DMS153 treated with DMSO at 0.1 percent for 48 hours (cell line): Measurements from ENCODE around the gene HRC.
"Not testable (repeated sequence)": the region's sequence is repeated elsewhere in the genome, so short reads cannot be mapped to it uniquely, and the experiment has no call there.

Experiments used
- DNase-seq: peaks from one replicate; lab custom pipeline; 2025; ENCODE audit not compliant: unreplicated experiment; lab: John Stamatoyannopoulos, UW

Gene HRC

DNA sequence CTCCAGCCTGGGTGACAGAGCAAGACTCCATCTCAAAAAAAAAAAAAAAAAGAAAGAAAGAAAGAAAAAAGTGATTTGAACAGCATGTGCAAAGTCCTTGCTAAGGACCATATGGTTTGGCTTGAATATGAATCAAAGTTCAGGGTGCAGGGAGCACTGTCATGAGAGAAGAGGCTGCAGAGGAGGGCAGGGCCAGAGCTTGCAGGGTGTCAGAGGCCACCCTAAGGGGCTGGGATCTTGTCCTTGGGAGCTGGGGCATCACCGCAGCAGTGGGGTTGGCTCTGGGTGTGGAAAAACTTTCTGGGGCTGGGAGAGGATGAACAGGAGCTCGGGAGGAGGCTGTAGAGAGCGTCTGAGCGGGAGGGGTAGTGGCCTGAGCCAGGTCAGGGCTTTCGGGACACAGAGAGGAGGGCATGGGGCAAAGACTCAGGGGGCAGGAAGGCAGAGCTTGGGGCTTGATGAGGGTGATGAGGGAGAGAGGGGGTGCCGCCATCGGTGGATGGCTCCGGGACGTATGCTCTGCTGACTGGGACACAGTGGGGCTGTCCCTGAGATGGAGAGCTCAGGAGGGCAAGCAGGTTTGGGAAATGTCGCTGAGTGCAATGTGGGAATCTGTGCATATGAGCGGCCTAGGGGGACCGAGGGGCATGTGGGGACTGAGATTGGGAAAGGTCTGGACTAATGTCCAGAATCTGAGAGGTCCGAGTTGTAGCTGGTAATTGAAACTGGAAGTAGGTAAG lies 5.4 kb upstream of the HRC start:
- DNase-seq = no peak

DNA sequence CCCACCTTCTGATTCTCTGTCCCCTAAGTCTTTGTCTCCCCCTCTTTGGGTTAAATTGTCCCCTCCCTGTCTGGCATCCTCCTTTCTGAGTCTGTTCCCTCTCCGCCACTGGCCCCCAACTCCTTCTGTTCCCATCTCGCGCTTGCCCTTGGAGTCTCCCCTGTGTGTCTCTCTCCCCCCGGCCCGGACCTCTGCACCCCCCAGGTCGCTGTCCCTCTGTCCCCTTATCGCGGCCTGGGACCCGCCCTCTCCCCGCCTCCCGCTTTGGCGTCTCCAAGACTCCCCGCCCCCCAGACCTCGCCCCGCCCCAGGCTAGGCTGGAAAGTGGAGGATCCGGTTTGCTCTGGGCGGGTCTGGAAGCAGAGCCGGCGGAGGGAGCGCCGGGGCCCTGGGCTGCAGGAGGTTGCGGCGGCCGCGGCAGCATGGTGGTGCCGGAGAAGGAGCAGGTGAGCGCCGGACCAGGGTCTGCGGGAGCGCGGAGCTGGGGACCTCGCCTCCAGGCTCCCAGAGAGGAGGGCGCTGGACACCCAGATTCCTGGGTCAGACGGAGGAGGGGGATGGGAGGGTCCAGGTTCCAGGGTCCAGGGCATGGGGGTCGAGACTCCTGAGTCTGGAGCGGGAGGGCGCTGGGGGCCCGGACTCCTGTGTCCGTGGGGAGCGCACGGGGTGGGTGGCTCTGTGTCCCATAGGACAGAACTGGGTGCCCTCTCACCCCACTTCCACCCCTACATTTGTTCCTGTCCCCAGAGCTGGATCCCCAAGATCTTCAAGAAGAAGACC lies 2.4 kb upstream of the HRC start, which contains the start of gene TRPM4:
TRPM4 (plus strand) TSS at position 348 of the 780 bp plus-strand sequence; CDS start at position 423, 75 bp downstream.
- peak; percentile 56 for DNase-seq

DNA sequence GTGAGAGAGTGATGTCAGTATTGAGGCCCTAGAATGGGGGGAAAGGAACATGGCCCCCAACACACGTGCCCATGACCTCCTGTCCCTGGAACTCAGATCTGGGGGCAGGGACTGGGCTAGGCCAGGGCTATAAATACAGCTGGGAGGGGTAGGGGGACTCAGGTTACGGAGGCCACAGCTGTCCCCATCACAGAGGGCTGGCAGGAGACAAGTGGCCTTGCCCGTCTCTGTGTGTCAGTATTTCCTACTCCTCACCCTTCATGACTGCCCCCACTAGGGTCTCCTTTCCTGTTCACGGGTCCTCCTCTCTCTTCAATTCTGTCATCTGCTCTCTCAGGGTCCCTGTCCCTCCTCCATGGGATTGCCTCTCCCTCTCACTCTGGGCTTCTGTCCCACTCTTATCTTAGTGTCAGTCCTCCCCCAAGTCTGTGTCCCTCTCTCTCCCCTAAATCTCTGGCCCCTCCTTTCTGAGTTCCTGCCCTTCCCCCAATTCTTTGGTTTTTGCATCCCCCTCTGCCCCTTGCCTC lies 687 bp upstream of the HRC start:
- no peak for DNase-seq

DNA sequence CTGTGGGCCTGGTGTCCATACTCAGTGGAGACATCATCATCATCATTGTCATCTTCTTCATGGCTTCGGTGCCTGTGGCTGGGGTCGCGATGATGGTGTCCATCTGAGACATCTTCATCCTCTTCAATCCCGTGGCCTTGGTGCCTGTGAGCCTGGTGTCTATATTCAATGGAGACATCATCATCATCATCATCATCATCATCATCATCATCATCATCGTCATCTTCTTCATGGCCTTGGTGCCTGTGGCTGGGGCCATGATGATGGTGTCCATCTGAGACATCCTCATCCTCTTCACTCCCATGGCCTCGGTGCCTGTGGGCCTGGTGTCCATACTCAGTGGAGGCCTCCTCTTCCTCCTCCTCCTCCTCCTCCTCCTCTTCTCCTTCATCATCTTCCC lies 917 bp downstream of the HRC start:
- no peak for DNase-seq

DNA sequence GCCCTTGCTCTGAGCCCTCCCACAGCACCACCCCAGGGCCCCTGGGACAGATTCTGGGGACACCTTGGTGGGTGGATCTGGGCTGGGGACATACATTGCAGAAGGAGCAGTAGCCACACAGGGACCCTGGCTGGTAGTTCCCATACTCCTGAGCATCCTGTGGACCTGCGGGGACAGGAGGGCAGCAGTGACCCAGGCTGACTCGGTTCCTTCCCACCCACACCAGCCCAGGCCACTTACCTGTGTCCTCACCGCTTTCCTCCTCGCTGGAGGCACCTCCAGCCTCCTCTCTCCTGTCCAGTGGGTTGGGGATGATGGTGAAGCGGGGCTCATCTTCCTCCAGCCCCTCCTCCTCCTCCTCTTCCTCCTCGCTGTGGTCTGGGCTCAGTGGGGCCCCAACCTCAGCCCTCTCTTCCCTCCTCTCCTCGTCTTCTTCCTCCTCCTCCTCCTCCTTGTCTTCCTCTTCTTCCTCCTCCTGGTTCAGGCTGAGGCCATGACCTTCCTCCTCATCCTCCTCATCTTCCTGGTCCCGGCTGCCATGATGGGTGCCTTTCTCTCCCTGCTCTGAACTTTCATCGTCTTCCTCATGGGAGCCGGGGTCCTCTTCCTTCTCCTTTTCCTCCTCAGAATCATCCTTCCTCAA lies 1.9 kb downstream of the HRC start:
- no peak for DNase-seq

DNA sequence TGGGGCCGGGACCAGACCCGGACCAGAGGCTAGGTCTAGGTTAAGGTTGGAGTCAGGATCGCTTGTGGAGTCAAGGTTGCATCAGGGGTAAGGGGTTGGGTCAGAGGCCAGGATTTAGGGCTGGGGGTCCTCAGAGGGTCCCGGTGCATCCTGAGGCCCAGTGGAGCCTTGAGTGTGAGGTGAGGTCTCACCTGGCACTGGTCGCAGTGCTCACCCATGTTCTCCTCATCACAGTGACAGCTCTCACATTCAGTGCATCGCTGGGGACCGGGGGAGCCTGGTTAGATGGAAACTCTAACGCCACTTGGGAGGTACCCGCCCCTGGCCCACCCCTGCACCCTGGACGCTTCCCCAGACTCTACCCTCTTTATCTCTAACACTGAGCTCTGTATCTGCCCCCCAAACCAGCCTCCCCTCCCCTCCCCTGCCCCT lies 3.1 kb downstream of the HRC start:
- DNase-seq = no peak

GRCh38 chr19:49151267-49152118 lies 3.7 kb downstream of the HRC start:
- peak; percentile 97 for DNase-seq

GRCh38 chr19:49150944-49151243 lies 4.3 kb downstream of the HRC start:
- DNase-seq = no peak

- peak; percentile 71 for DNase-seq
Observed at GRCh38 chr19:49150106-49150943, 4.9 kb downstream of the HRC start.

DNA sequence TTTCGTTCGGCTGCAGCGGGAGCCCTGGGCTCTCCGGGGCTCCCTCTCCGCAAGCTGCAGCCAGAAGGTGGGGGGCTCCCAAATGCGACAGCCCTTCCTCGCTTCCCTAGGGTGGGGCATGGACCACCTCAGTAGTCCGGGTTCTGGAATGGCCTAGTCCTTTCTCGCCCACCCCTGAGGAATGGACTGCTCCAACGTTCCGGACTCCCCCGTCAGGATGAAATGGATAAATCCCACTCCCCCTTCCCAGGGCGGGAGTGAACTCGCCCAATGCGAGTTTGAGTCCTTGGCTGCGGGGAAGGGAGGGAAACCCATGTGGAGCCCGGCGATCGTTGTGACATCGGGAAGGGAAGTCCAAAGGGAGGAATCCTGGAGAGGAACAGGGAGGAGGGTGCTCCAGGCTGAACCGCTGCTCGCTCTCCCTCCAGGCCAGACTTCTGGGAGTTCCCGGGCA lies 5.5 kb downstream of the HRC start:
- peak; percentile 42 for DNase-seq

DNA sequence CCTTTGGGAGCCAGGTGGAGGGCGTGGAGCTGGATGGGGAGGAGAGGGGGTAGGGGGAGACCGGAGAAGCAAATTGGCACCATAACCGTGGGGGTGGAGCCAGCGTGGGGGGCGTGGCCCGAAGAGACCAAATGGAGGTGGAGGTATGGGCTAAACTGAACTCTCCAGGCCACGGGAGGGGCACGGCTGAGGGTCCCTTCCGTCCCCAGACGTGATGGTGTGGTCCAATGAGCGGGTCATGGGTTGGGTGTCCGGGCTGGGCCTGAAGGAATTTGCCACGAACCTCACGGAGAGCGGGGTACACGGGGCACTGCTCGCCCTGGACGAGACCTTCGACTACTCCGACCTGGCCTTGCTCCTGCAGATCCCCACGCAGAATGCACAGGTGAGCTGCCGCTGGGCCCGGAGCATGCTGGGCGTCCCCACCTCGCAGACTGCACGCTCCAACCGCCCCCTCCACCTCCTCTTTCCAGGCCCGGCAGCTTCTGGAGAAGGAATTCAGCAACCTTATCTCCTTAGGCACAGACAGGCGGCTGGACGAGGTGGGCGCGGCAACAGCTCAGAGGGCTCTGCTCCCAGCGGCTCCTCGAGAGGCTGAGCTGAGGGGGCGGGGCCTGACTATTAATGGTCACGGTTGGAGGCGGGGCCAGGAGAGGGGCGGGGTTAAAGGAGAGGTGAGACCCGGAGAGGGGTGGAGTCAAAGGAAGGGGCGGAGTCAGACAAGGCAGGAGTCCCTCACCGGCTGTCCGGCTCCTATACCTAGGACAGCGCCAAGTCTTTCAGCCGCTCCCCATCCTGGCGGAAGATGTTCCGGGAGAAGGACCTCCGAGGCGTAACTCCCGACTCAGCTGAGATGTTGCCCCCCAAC lies 6.2 kb downstream of the HRC start:
- peak; percentile 91 for DNase-seq

GRCh38 chr19:49148044-49148682 lies 7.0 kb downstream of the HRC start:
- no peak for DNase-seq

GRCh38 chr19:49146408-49146770 lies 8.8 kb downstream of the HRC start:
- not testable (repeated sequence) for DNase-seq

GRCh38 chr19:49145573-49146407 lies 9.4 kb downstream of the HRC start:
- DNase-seq = peak; percentile 62

DNA sequence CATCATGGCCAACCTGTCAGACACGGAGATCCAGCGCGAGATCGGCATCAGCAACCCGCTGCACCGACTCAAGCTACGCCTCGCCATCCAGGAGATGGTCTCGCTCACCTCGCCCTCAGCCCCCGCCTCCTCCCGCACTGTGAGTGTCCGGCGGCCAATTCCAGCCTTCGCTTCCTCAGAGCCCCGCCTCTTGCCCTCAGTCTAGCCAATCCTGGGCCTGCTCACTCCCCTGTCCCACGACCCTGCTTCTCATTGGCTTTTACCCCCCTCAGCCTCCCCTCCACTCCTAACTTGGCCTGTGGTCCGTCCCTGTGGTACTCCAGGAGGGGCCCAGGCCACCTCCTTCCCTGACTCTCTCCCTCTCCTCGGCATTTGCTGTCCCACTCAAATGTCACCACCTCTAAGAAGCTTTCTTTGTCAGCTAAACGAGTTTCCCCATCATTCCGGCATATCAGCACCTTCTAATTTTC lies 12.3 kb downstream of the HRC start:
- peak; percentile 84 for DNase-seq

GRCh38 chr19:49141352-49141751 lies 13.8 kb downstream of the HRC start:
- no peak for DNase-seq

- DNase-seq = no peak
Observed at GRCh38 chr19:49140951-49141350, 14.2 kb downstream of the HRC start.
